Measurements from ENCODE around the gene CHIC2. TPM values are rescaled to one million over a fixed set of nuclear protein-coding genes. Genes with fewer than 3 reads are reported as not detected.
"Not testable (repeated sequence)": the region's sequence is repeated elsewhere in the genome, so short reads cannot be mapped to it uniquely, and the experiment has no call there.

Gene CHIC2
- 10 to 100 TPM; 28.5 to 29.3 TPM for total RNA-seq

DNA sequence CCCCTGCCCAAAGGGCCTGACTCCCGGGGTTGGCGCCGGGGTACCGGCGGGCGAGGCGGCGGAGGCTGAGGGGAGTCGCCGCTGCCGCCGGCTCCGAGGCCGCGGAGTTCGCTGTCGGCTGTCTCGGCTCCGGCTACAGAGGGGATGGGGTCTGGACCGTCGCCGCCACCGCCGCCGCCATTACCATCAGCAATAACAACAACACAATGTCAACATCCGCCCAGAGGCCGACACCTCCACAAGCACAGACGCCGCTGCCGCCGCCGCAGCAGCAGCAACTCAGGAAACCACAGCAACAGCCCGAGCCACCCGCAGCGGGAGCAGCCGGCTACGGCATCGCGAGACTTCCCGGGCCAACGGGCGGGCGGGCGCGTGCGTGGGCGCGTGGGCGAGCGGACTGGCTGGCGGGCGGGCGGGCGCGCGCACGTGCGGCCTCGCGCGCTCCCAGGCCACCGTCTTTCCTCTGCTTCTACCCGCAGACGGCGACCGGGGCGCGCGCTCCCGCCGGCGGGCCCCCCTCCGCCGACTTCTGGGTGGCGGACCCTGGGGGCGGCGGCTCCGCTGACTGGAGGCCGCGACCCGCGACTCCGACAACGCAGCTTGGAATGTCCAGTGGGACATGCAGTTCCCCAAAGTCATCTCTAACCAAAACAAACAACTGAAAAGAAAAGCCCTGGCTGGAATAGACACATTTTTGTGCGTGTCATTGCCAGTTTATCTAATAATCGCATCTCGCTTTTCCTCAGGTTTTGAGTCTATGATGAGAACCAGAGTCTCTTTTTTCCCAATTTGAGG is at the start of gene CHIC2:
Gene CHIC2, minus strand, starts transcription at position 289 of the 795 bp plus-strand sequence. CDS start 305 bp downstream, outside the sequence.
- H3K36me3 Mint-ChIP-seq: peaks cover 4% of the 10 kb centered on the region
- peaks cover 2% of the 10 kb centered on the region for H3K27me3 Mint-ChIP-seq
- no peaks in the 10 kb centered on the region for H3K9me3 Mint-ChIP-seq
- DNase-seq (peak; percentile 98), ATAC-seq (ENCODE audit: low read depth) (peak; percentile 88)
- POLR2A ChIA-PET: no interaction called here
- H3K27ac Mint-ChIP-seq: peak within 1 kb of the TSS; percentile 94
- peaks cover 31% of the 10 kb centered on the region for H3K4me1 Mint-ChIP-seq
- peak within 1 kb of the TSS; percentile 97 for H3K4me3 Mint-ChIP-seq

DNA sequence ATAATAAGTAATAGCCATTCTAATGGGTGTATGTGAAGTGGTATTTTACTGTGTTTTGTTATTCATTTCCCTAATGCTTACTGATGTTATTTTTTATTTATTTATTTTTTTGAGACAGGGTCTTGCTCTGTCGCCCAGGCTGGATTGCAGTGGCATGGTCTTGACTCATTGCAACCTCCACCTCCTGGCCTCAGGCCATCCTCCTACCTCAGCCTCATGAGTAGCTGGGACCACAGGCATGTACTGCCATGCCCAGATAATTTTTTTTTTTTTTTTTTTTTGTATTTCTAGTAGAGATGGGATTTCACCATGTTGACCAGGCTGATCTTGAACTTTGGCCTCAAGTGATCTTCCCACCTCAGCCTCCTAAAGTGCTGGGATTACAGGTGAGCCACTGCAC is 48.8 kb upstream of the CHIC2 start:
- H3K36me3 Mint-ChIP-seq; H3K4me1 Mint-ChIP-seq; DNase-seq; H3K4me3 Mint-ChIP-seq; POLR2A ChIA-PET; ATAC-seq (ENCODE audit: low read depth); H3K27ac Mint-ChIP-seq; H3K9me3 Mint-ChIP-seq: not testable (repeated sequence)
- H3K27me3 Mint-ChIP-seq: peaks cover 47% of the 10 kb centered on the region

DNA sequence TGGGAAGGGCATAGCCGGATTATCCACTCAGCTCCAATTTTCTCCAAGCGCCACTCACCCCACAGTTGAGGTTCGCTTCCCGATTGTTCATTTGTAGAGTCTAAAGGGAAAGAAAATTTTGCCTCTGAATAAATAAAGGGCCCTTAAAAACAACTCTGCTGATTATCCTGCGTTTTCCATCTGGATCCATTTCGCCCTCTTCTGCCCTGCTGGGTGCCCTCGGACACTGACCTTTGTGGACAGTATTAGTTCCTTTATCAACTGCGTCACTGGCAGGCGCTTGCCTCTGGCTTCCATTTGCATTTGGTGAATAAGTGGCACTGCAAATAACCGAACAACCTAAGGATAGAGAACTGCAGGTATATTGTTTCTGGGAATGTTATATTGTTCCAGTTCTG is 45.6 kb upstream of the CHIC2 start:
- no peak overlapping the region for H3K4me3 Mint-ChIP-seq
- no peaks in the 10 kb centered on the region for H3K9me3 Mint-ChIP-seq
- POLR2A ChIA-PET: no interaction called here
- H3K27me3 Mint-ChIP-seq: peaks cover 70% of the 10 kb centered on the region
- peaks cover 9% of the 10 kb centered on the region for H3K4me1 Mint-ChIP-seq
- H3K36me3 Mint-ChIP-seq: no peaks in the 10 kb centered on the region
- DNase-seq: no peak
- H3K27ac Mint-ChIP-seq: no peak overlapping the region
- no peak for ATAC-seq (ENCODE audit: low read depth)

DNA sequence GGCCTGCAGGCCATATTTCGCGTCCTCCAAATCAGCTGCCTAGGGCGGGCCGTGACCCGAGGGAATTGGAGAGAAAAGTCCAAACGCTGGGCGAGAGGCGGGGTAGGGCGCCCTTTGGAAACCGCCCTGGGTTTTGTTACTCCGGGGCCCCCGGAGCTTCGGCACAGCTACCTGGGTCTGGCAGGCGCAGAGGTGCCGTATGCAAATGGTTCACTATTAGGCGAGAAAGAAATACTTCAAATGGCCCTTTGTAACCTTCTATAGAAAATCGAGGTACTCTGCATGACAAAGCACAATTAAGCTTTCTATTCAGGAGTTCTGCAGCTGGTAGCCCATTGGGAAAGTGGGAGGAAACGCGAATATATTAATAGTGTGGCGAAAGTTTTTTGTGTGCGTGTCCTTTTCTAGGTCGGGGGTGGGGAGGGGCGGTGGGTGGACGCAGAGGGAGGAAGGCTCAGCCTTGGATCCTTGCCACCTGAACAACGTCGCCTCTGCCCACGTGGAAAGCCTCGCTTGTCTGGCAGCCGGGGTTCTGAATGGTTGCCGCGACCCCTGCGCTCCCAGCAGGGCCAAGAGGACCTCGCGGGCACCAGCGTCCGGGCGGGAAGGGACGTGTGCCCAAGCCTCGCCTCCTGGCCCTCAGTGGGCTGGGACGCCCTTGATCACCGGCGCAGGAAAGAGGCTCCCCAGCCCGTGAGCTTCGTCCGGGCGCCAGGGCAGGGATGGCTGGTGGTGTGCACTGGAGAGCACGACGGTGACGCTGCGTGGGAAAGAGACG is 45.0 kb upstream of the CHIC2 start:
- Mint-ChIP-seq H3K4me3 (no peak overlapping the region), H3K27ac (no peak overlapping the region), H3K27me3 (peaks cover 75% of the 10 kb centered on the region), H3K4me1 (peaks cover 13% of the 10 kb centered on the region), H3K9me3 (no peaks in the 10 kb centered on the region), H3K36me3 (no peaks in the 10 kb centered on the region)
- DNase-seq (no peak), ATAC-seq (ENCODE audit: low read depth) (no peak)
- POLR2A ChIA-PET: no interaction called here

DNA sequence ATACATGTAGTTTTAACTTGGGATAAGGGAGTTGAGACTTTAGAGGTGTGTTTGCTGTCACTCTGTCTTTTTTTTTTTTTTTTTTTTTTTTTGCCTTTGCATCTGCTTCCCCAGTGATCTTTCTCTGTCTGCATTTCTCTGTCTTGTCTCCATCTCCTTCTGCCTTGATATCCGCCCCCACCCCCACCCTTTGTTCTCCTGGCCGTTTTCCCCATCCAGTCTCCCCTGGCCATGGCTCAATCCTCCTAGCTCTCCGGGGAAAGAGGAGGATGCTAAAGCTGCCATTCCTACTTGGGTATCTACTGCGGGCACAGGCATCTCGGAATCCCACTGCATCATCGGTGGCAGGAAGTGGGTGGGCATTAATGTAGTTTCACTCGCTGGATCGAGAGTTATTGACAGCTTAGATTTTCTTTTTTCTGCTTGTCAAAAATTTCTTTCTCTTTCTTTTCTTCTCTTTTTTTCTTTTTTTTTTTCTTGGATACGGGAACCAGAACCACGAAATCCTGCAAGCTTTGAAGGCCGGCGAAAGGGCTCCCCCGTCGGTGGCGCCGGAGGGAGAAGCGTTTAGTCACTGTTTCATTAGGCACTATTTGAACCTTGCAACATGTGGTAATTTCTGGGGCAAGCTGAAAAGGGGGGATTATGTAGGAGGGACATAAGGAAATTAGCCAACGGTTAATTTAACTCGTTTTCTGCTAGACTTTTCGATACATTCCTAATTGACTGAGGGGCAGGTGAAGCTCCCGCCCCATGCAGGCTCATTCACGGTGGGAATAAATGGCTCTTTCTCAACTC is 43.7 kb upstream of the CHIC2 start:
- peak overlapping the region; percentile 75 for H3K4me3 Mint-ChIP-seq
- peaks cover 85% of the 10 kb centered on the region for H3K27me3 Mint-ChIP-seq
- peaks cover 14% of the 10 kb centered on the region for H3K4me1 Mint-ChIP-seq
- H3K27ac Mint-ChIP-seq: no peak overlapping the region
- DNase-seq (no peak), ATAC-seq (ENCODE audit: low read depth) (no peak)
- no peaks in the 10 kb centered on the region for H3K9me3 Mint-ChIP-seq
- no peaks in the 10 kb centered on the region for H3K36me3 Mint-ChIP-seq
- POLR2A ChIA-PET: interaction anchor here (0.6 kb wide), 1 partner anchor 76 kb away, joined by 4 read pairs; no protein-coding TSS in a partner anchor

DNA sequence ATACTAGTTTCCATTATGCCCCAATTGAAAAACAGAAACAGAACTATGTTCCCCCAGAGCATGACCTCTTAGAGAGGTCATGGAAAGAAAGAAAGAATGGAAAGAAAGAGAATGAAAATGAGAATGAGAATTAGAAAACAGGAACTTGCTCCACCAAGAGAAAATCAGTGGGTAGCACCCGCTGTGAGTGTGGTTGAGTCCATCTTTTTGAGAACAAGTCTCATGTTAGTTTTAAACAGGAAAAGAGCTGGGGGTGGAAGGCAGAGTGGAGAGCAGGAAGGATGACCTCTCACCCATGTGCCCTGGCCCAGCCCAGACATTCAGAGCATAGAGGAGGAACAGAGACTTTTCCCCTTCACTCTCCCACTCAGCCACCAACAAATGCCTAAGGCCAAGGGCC is 40.5 kb upstream of the CHIC2 start:
- peaks cover 24% of the 10 kb centered on the region for H3K4me1 Mint-ChIP-seq
- POLR2A ChIA-PET: no interaction called here
- H3K36me3 Mint-ChIP-seq: no peaks in the 10 kb centered on the region
- no peak for DNase-seq
- no peaks in the 10 kb centered on the region for H3K9me3 Mint-ChIP-seq
- H3K27me3 Mint-ChIP-seq: peaks cover 87% of the 10 kb centered on the region
- H3K4me3 Mint-ChIP-seq: no peak overlapping the region
- no peak for ATAC-seq (ENCODE audit: low read depth)
- no peak overlapping the region for H3K27ac Mint-ChIP-seq

DNA sequence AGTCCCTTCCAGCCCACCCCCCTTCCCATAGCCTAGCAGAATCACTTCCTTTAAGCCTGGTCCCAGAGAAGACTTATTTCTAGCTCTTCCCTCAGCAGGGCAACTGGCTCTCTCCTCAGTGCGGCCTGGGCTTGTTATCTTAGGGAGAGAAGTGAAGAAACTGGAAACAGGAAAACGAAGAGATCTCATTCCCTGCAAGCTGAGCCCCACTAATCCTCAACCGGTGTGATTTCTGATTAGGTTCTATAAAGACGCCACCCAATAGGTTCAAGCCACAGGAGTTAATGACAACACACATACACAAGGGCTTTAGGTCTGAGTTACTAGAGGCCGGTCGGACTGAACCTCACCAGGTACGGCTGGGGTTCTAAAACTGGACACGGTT is 38.8 kb upstream of the CHIC2 start:
- DNase-seq (no peak), ATAC-seq (ENCODE audit: low read depth) (no peak)
- H3K27me3 Mint-ChIP-seq: peaks cover 86% of the 10 kb centered on the region
- POLR2A ChIA-PET: no interaction called here
- no peak overlapping the region for H3K27ac Mint-ChIP-seq
- no peak overlapping the region for H3K4me3 Mint-ChIP-seq
- H3K36me3 Mint-ChIP-seq: no peaks in the 10 kb centered on the region
- peaks cover 31% of the 10 kb centered on the region for H3K4me1 Mint-ChIP-seq
- H3K9me3 Mint-ChIP-seq: no peaks in the 10 kb centered on the region

DNA sequence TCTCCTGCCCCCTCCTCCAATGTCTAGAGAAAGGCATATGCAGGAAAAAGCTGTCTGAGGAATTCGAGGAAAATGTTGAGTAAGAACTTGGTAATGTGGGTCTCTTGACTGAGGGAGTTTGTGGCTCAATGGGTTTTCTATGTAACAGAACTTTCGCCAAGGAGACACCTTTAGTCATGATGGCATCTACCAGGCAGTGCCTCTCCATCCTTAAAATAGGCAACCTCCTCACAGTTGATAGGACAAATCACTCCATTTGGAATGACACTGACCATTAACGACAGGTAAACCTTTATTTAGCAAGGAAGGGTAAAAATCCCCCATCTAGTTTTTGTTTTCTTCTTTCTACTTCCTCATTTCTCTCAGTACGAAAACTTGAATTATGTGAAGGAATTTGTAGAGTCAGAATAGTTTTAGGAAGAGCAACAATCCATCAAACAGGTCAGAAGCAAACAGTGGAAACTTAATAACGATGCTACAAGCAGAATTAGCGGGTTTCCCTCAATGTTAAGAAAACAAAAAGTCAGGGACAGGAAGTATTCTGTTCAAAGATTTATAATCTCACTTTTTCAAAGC is 38.2 kb upstream of the CHIC2 start:
- ATAC-seq (ENCODE audit: low read depth) (no peak), DNase-seq (no peak)
- Mint-ChIP-seq H3K9me3 (no peaks in the 10 kb centered on the region), H3K36me3 (no peaks in the 10 kb centered on the region), H3K27ac (no peak overlapping the region), H3K4me3 (no peak overlapping the region), H3K27me3 (peaks cover 88% of the 10 kb centered on the region), H3K4me1 (peaks cover 29% of the 10 kb centered on the region)
- POLR2A ChIA-PET: no interaction called here

DNA sequence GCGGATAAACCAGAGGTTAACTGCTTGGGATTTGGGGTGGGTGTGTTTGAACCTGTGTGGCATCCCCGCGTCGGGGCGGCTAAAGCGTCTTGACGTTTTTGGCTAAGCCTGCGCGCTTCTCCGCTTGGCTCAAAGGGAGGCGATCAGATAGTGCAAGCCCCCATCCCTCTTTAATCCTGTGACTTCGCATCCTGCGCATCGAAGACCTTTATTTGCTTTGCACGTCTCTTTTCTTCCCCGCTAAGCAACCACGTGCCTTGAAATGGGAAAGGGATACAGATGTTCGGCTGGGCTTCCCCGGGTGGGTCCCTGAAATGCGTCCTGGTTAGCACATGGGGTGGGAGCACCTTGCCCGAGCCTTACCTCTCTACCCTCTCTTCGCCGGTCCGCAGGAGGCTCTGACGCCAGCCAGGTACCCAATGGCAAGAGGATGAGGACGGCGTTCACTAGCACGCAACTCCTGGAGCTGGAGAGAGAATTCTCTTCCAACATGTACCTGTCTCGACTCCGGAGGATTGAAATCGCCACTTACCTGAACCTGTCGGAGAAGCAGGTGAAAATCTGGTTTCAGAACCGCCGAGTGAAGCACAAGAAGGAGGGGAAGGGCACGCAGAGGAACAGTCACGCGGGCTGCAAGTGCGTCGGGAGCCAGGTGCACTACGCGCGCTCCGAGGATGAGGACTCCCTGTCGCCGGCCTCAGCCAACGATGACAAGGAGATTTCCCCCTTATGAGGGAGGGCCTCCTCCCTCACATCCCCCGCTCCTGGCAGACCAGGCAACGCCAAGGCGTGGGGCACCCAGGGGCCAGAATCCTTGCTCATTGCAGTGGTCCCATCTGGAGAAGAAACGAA is 37.0 kb upstream of the CHIC2 start:
- peak overlapping the region; percentile 64 for H3K4me3 Mint-ChIP-seq
- ATAC-seq (ENCODE audit: low read depth): no peak
- POLR2A ChIA-PET: no interaction called here
- no peaks in the 10 kb centered on the region for H3K9me3 Mint-ChIP-seq
- DNase-seq: no peak
- no peaks in the 10 kb centered on the region for H3K36me3 Mint-ChIP-seq
- H3K27ac Mint-ChIP-seq: no peak overlapping the region
- H3K27me3 Mint-ChIP-seq: peaks cover 90% of the 10 kb centered on the region
- H3K4me1 Mint-ChIP-seq: peaks cover 35% of the 10 kb centered on the region

DNA sequence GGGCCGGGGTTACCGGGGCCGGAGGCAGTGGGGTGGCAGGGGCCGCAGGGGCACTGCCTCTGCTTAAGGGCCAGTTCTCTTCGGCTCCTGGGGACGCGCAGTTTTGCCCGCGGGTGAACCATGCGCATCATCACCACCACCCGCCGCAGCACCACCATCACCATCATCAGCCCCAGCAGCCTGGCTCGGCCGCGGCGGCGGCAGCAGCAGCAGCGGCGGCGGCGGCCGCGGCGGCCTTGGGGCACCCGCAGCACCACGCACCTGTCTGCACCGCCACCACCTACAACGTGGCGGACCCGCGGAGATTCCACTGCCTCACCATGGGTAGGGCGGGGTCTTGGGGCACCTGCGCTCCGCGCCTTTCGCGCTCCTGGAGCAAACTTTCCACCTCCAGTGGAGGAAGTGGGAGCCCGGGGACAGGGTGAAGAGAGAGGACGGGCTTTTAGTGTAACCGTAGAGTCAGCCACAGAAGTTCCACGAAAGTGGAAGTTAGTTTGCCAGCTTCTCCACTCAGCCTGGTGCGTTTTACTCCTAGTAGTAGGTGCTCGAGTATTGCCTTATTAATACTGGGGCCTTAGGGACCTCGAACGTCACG is 36.3 kb upstream of the CHIC2 start:
- H3K27ac Mint-ChIP-seq: no peak overlapping the region
- no peaks in the 10 kb centered on the region for H3K9me3 Mint-ChIP-seq
- peaks cover 91% of the 10 kb centered on the region for H3K27me3 Mint-ChIP-seq
- peaks cover 39% of the 10 kb centered on the region for H3K4me1 Mint-ChIP-seq
- H3K36me3 Mint-ChIP-seq: no peaks in the 10 kb centered on the region
- POLR2A ChIA-PET: no interaction called here
- DNase-seq: peak; percentile 48
- no peak for ATAC-seq (ENCODE audit: low read depth)
- peak overlapping the region; percentile 64 for H3K4me3 Mint-ChIP-seq

DNA sequence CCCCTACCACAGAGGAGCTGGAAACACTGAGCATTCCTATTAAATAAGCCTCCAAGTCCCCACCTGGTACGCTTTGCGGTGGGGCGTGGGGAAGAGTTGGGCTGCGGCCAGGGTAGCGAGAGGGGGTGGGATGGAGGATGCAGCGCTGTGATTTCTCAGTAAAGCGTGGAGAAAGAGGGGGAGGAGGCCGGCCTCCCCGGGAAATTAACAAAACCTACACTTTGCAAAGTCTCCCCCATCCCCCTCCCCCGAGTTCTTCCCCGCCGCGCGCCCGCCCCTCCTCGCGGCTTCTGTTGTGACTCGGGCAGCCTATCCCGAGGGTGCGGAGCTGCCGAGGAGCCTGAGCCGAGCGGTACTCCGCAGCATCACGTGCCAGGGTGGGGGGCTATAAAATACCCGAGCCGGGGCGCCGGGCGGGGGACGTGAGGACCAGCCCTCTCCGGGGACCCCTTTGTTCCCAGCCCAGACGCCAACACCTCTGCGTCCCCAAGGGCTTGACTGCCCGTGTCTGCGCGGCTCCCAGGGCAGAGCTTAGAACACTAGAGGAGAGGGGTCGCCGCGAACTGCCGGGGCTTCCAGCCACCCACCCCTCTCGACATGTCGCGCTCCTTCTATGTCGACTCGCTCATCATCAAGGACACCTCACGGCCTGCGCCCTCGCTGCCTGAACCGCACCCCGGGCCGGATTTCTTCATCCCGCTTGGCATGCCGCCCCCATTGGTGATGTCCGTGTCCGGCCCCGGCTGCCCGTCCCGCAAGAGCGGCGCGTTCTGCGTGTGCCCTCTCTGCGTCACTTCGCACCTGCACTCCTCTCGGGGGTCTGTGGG is 35.6 kb upstream of the CHIC2 start, which contains the start of gene GSX2:
Gene GSX2, plus strand, starts transcription at position 416 of the 827 bp plus-strand sequence. Its CDS starts 182 bp downstream, at position 598.
- DNase-seq: no peak
- POLR2A ChIA-PET: no interaction called here

More for the DNA sequence above, 35.6 kb upstream of the CHIC2 start, which contains the start of gene GSX2:
- H3K27me3 Mint-ChIP-seq: peaks cover 93% of the 10 kb centered on the region
- H3K4me3 Mint-ChIP-seq: peak within 1 kb of the TSS; percentile 64
- H3K9me3 Mint-ChIP-seq: no peaks in the 10 kb centered on the region
- no peak within 1 kb of the TSS for H3K27ac Mint-ChIP-seq
- no peaks in the 10 kb centered on the region for H3K36me3 Mint-ChIP-seq
- ATAC-seq (ENCODE audit: low read depth): no peak
- H3K4me1 Mint-ChIP-seq: peaks cover 39% of the 10 kb centered on the region
